Spinal cord (tissue), 10 donors: ENCODE measurements around the gene MMP10. TPM values are rescaled to one million over a fixed set of nuclear protein-coding genes. Genes with fewer than 3 reads are reported as not detected.
"Not testable (repeated sequence)": the region's sequence is repeated elsewhere in the genome, so short reads cannot be mapped to it uniquely, and the experiment has no call there.

ENCODE experiments used
- DNase-seq, 6 donors: peaks; one replicate each; pipeline versions ENCODE4 v3.0.0 to v3.0.0-alpha.2; 2013 to 2015; ENCODE audit warnings: low spot score in 6 of 6, low read depth in 4 of 6
- H3K27ac ChIP-seq: one replicate; pipeline ENCODE4 v1.5.1; 2013; ENCODE audit warnings: low read depth, low read length, control low read depth
- H3K27me3 ChIP-seq: one replicate; pipeline ENCODE4 v1.6.1; 2013; ENCODE audit warnings: low read length; ENCODE audit not compliant: control insufficient read depth, insufficient read depth
- H3K36me3 ChIP-seq: one replicate; pipeline ENCODE4 v1.6.1; 2013; ENCODE audit warnings: low read length; ENCODE audit not compliant: control insufficient read depth, insufficient read depth
- H3K4me1 ChIP-seq: one replicate; pipeline ENCODE4 v1.6.1; 2013; ENCODE audit warnings: low read length; ENCODE audit not compliant: control insufficient read depth, insufficient read depth
- H3K4me3 ChIP-seq: one replicate; pipeline ENCODE4 v1.5.1; 2013; ENCODE audit warnings: low read depth, low read length, control low read depth
- H3K9me3 ChIP-seq: one replicate; pipeline ENCODE4 v1.6.1; 2013; ENCODE audit warnings: low read length; ENCODE audit not compliant: control insufficient read depth, insufficient read depth
- WGBS: methylation state at CpG from one replicate; pipeline ENCODE4 v1.1.5; 2013; ENCODE audit warnings: missing lambda C conversion rate; ENCODE audit not compliant: insufficient coverage; 5-methylcytosine and 5-hydroxymethylcytosine counted together
- polyA plus RNA-seq, 2 donors: library from polyadenylated mRNA; unstranded; fragments of 120-200 nt; gene quantifications; one replicate each; pipeline ENCODE4 v1.2.1, GENCODE V29; 2013; ENCODE audit not compliant: insufficient read length in 2 of 2
- total RNA-seq, 2 donors: library from RNA; depleted of rRNA in 1 of 2; stranded (reverse); fragments of 120-200 nt in 1 of 2; fragments of >200 nt in 1 of 2; gene quantifications; one replicate each; pipeline versions ENCODE4 v1.2.3 to v1.2.4, GENCODE V29; 2013 to 2014
- donor health status: healthy.

MMP10 gene
- total and polyA plus RNA-seq, 4 donors = 0.39 TPM; not detected in 3

GRCh38 chr11:102734650-102735049 lies 45.8 kb downstream of the MMP10 start:
- DNase-seq = no peak
- H3K9me3 ChIP-seq = peaks cover 1% of the 10 kb centered on the region
- H3K27ac ChIP-seq = no peak overlapping the region
- H3K4me1 ChIP-seq = no peaks in the 10 kb centered on the region
- H3K4me3 ChIP-seq = no peak overlapping the region
- H3K27me3 ChIP-seq = no peaks in the 10 kb centered on the region
- no peaks in the 10 kb centered on the region for H3K36me3 ChIP-seq

GRCh38 chr11:102733232-102733875 lies 47.1 kb downstream of the MMP10 start:
- no peaks in the 10 kb centered on the region for H3K27me3 ChIP-seq
- H3K4me3 ChIP-seq = no peak overlapping the region
- H3K27ac ChIP-seq = no peak overlapping the region
- DNase-seq = no peak
- 40% methylated on average over 4 of the region's 8 CpGs for WGBS
- H3K36me3 ChIP-seq = no peaks in the 10 kb centered on the region
- H3K4me1 ChIP-seq = no peaks in the 10 kb centered on the region
- peaks cover under 1% of the 10 kb centered on the region for H3K9me3 ChIP-seq

GRCh38 chr11:102730944-102731343 lies 49.5 kb downstream of the MMP10 start:
- not testable (repeated sequence) for DNase-seq, H3K27me3 ChIP-seq
- whole genome bisulfite sequencing = 60% methylated on average over 7 of the region's 8 CpGs

GRCh38 chr11:102729849-102730815 lies 50.3 kb downstream of the MMP10 start:
- H3K4me1 ChIP-seq = no peaks in the 10 kb centered on the region
- H3K36me3 ChIP-seq = no peaks in the 10 kb centered on the region
- H3K9me3 ChIP-seq = no peaks in the 10 kb centered on the region
- WGBS = 72% methylated on average over 7 of the region's 9 CpGs
- no peak overlapping the region for H3K4me3 ChIP-seq
- no peak for DNase-seq
- no peaks in the 10 kb centered on the region for H3K27me3 ChIP-seq
- H3K27ac ChIP-seq = no peak overlapping the region

More at GRCh38 chr11:102730944-102731343, 49.5 kb downstream of the MMP10 start:
- not testable (repeated sequence) for H3K4me1 ChIP-seq, H3K27ac ChIP-seq, H3K9me3 ChIP-seq, H3K4me3 ChIP-seq, H3K36me3 ChIP-seq

GRCh38 chr11:102727890-102728289 lies 52.5 kb downstream of the MMP10 start:
- DNase-seq = no peak
- no peak overlapping the region for H3K27ac ChIP-seq
- H3K4me1 ChIP-seq = no peaks in the 10 kb centered on the region
- 90% methylated on average over 2 of the region's 2 CpGs for WGBS
- H3K27me3 ChIP-seq = no peaks in the 10 kb centered on the region
- H3K4me3 ChIP-seq = no peak overlapping the region
- H3K9me3 ChIP-seq = no peaks in the 10 kb centered on the region
- no peaks in the 10 kb centered on the region for H3K36me3 ChIP-seq

GRCh38 chr11:102724904-102725500 lies 55.4 kb downstream of the MMP10 start, which contains the start of gene MMP8:
MMP8 (minus strand) TSS chr11:102724954; CDS start chr11:102724855, 99 bp downstream.
- WGBS = 29% methylated on average over 2 of the region's 2 CpGs
- DNase-seq = no peak

DNA sequence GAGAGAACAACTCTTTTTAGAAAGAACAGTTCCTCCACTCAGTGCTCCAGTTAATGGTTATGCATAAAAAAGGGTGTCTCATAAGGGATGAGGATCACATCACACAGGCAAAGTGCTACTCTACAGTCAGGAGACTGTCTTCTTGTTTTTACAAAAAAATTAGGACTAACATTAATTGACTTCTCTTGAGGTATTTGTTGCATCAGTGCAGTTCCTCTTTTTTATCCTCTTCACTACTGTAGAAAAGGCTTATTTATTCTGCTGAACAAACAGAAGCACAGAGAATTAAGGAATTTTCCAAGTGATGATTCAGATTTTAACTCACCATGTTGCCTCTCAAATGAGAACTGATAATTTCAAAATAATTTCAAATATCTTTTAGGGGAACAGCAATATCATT lies 57.6 kb downstream of the MMP10 start:
- H3K27ac ChIP-seq = no peak overlapping the region

More at GRCh38 chr11:102724904-102725500, 55.4 kb downstream of the MMP10 start, which contains the start of gene MMP8:
- Histone ChIP-seq H3K27ac (no peak within 1 kb of the TSS), H3K4me3 (no peak within 1 kb of the TSS), H3K27me3 (no peaks in the 10 kb centered on the region), H3K4me1 (no peaks in the 10 kb centered on the region), H3K9me3 (no peaks in the 10 kb centered on the region), H3K36me3 (no peaks in the 10 kb centered on the region)

More for the DNA sequence above, 57.6 kb downstream of the MMP10 start:
- no peak for DNase-seq
- no peaks in the 10 kb centered on the region for H3K36me3 ChIP-seq
- no peaks in the 10 kb centered on the region for H3K4me1 ChIP-seq
- H3K4me3 ChIP-seq = no peak overlapping the region
- H3K9me3 ChIP-seq = no peaks in the 10 kb centered on the region
- no peaks in the 10 kb centered on the region for H3K27me3 ChIP-seq

Other genes with a start within 250 kb of the MMP10 start
- under 1 TPM in 1 of 2 donors, not detected in 1; 0.20 TPM for gene MMP7, start 249.9 kb downstream of the MMP10 start, total RNA-seq
- gene MMP7, start 249.9 kb downstream of the MMP10 start, polyA plus RNA-seq = under 1 TPM in 1 of 2 donors, not detected in 1; 0.18 TPM
- under 1 TPM in 1 of 2 donors, not detected in 1; 0.10 TPM for gene MMP20, start 155.3 kb downstream of the MMP10 start, total RNA-seq
- not detected for gene MMP20, start 155.3 kb downstream of the MMP10 start, polyA plus RNA-seq
- not detected for gene MMP27, start 74.9 kb downstream of the MMP10 start, total RNA-seq
- gene MMP27, start 74.9 kb downstream of the MMP10 start, polyA plus RNA-seq = not detected
- gene MMP8, start 55.7 kb downstream of the MMP10 start, total RNA-seq = 10 to 100 TPM in 1 of 2 donors, not detected in 1; 14.5 TPM
- not detected for gene MMP8, start 55.7 kb downstream of the MMP10 start, polyA plus RNA-seq
- gene MMP1, start 17.5 kb upstream of the MMP10 start, total RNA-seq = under 1 TPM in 1 of 2 donors, not detected in 1; 0.06 TPM
- under 1 TPM in 1 of 2 donors, not detected in 1; 0.08 TPM for gene MMP1, start 17.5 kb upstream of the MMP10 start, polyA plus RNA-seq
- gene MMP3, start 63.0 kb upstream of the MMP10 start, total RNA-seq = under 1 TPM in 1 of 2 donors, not detected in 1; 0.10 TPM
- gene MMP3, start 63.0 kb upstream of the MMP10 start, polyA plus RNA-seq = not detected
- gene MMP12, start 94.4 kb upstream of the MMP10 start, total RNA-seq = not detected
- under 1 TPM in 1 of 2 donors, not detected in 1; 0.09 TPM for gene MMP12, start 94.4 kb upstream of the MMP10 start, polyA plus RNA-seq
- 1 to 10 TPM; 1.5 to 1.7 TPM for gene MMP13, start 175.1 kb upstream of the MMP10 start, total RNA-seq
- under 1 TPM in 1 of 2 donors, not detected in 1; 0.08 TPM for gene MMP13, start 175.1 kb upstream of the MMP10 start, polyA plus RNA-seq